Measurements from ENCODE around the gene FCN3. TPM values are rescaled to one million over a fixed set of nuclear protein-coding genes. Genes with fewer than 3 reads are reported as not detected.

Gene FCN3
- total and polyA plus RNA-seq, 10 of the 15 experiments (the other 5 are each of a cell fraction or from before 2014, with no cell fraction given), result 0.28 TPM; not detected in 9

DNA sequence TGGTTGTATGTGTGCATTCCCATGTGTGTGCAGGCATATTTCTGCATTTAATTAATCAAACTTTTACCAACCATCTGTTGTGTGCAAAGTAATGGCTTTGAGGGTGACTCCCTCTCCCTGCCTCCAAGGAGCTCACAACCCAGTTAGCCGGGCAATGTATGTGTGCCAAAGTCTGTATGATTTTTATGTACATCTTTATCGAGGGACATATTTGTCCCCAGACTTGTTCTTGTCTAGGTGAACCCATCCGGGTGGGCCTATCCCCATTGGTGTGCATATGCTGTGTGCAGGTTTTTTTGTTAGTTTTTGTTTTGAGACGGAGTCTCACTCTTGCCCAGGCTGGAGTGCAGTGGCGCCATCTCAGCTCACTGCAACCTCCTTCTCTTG, 31.0 kb downstream of the FCN3 start:
- Histone ChIP-seq H3K4me1 (ENCODE audit: control insufficient read depth, insufficient read depth, low read length) (peaks cover 33% of the 10 kb centered on the region), H4K20me1 (ENCODE audit: control insufficient read depth, insufficient read depth) (no peaks in the 10 kb centered on the region), H3K4me2 (ENCODE audit: control insufficient read depth, insufficient read depth) (peak overlapping the region; percentile 70), H2AFZ (ENCODE audit: control insufficient read depth, low read depth, low read length) (peak overlapping the region; percentile 58; the same call in 1 of the 2 replicates), H3K36me3 (ENCODE audit: control insufficient read depth in 2 of 2, insufficient read depth in 2 of 2, low read length in 1 of 2) (no peaks in the 10 kb centered on the region), H3K9ac (ENCODE audit: control insufficient read depth, insufficient read depth, low read length) (no peak overlapping the region; the same call in 1 of the 2 replicates), H3K27me3 (replicated peaks in 1 of 2; ENCODE audit: control insufficient read depth in 2 of 2, insufficient read depth in 2 of 2, low read length in 1 of 2) (no peaks in the 10 kb centered on the region), H3K4me3 (peak overlapping the region; percentile 72; the same call in 1 of the 2 replicates), H3K79me2 (ENCODE audit: control insufficient read depth, insufficient read depth, low read length) (peaks cover 5% of the 10 kb centered on the region), H3K9me3 (replicated peaks; ENCODE audit: control insufficient read depth, insufficient read depth, low read length) (no peaks in the 10 kb centered on the region), H3K27ac (ENCODE audit: control insufficient read depth, insufficient read depth) (peak overlapping the region; percentile 73)
- WGBS (ENCODE audit: insufficient coverage, insufficient replicate concordance, low lambda C conversion rate, missing lambda C conversion rate), result 3% methylated on average over 5 of the region's 5 CpGs
- RAD21 ChIA-PET (ENCODE audit: unreplicated experiment), result no interaction called here
- FAIRE-seq (no peak), DNase-seq (ENCODE audit: low read depth, low spot score) (no peak), ATAC-seq (no peak)
- in situ Hi-C loops (cut with MboI) (no loop called here), intact Hi-C loops (cut with micrococcal nuclease; ENCODE audit: unreplicated experiment) (no loop called here)
- POLR2A ChIA-PET, result interaction anchor here (1.2 to 1.5 kb wide), 2 partner anchors 21 to 22 kb away, joined by 6 to 8 read pairs; no protein-coding TSS in a partner anchor
- CTCF ChIA-PET, result interaction anchor here (0.7 to 3.5 kb wide), 8 partner anchors 11 to 58 kb away, joined by 3 to 23 read pairs (median 4); no protein-coding TSS in a partner anchor
- no TSS peak for BruUV-seq (replicated peaks)
- no peak for TF ChIP-seq TARDBP (IDR thresholded peaks at IDR 0.05; ENCODE audit: borderline replicate concordance)
- no peak for TF ChIP-seq IKZF1 (conservative IDR thresholded peaks at IDR 0.05)
- 0 out of 2 replicates have a peak, but pooled peaks have one; percentile 3 for TF ChIP-seq LARP7 (IDR thresholded peaks at IDR 0.05)
- no peak for TF ChIP-seq JUND (IDR thresholded peaks at IDR 0.05; ENCODE audit: low read depth, low read length)
- SMC1A ChIA-PET (ENCODE audit: uncharacterized antibody, unreplicated experiment), result interaction anchor here (1.1 kb wide), 1 partner anchor 44 kb away, joined by 3 read pairs; no protein-coding TSS in a partner anchor

DNA sequence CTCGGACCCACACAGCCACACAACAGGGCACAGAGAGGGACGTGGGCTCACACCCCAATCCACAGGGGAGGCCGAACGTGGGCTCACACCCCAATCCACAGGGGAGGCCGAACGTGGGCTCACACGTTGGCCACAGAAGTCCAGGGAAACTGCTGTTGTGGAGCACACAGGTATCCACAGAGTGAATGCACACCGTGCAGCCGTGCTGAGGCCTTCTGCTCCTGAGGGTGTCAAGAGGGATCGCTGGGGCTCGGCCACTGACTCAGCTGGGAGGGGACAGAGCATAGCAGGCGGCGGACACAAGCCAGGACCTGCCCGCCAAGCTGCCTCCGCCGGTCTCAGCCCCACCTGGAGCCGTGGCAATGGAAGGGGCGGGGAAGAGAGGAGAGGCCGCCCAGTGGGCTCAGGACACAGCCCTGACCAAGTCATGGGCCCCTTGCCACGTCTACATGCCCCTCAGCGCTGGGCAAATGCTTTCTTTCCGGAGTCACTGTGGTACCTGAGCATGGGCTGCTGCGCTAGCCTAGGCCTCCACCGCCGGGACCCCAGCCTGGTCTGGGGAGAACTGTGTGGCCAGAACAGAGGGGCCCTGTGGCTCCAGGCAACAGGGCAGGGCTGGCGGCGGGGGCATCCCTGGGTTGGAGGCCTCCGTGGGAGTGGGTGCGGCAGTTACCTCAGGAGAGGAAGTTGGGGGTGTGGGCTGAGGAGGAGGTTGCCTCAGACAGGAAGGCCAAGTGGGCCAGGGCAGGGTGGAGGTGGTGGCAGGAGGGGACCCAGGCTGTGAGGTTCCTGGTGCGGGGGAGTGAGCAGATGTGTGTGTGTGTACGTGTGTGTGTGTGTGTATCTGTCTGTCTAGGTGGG, 31.6 kb downstream of the FCN3 start:
- Histone ChIP-seq H3K4me1 (ENCODE audit: control insufficient read depth, insufficient read depth, low read length) (peaks cover 33% of the 10 kb centered on the region), H3K4me3 (peak overlapping the region; percentile 72), H3K9ac (ENCODE audit: control insufficient read depth, insufficient read depth, low read length) (peak overlapping the region; percentile 79), H2AFZ (ENCODE audit: control insufficient read depth, low read depth, low read length) (peak overlapping the region; percentile 74), H4K20me1 (ENCODE audit: control insufficient read depth, insufficient read depth) (no peaks in the 10 kb centered on the region), H3K4me2 (ENCODE audit: control insufficient read depth, insufficient read depth) (peak overlapping the region; percentile 70), H3K9me3 (replicated peaks; ENCODE audit: control insufficient read depth, insufficient read depth, low read length) (no peaks in the 10 kb centered on the region), H3K27me3 (replicated peaks in 1 of 2; ENCODE audit: control insufficient read depth in 2 of 2, insufficient read depth in 2 of 2, low read length in 1 of 2) (no peaks in the 10 kb centered on the region), H3K79me2 (ENCODE audit: control insufficient read depth, insufficient read depth, low read length) (peaks cover 5% of the 10 kb centered on the region), H3K27ac (ENCODE audit: control insufficient read depth, insufficient read depth) (peak overlapping the region; percentile 73), H3K36me3 (ENCODE audit: control insufficient read depth in 2 of 2, insufficient read depth in 2 of 2, low read length in 1 of 2) (no peaks in the 10 kb centered on the region)
- under 1% methylated on average over 31 of the region's 31 CpGs for WGBS (ENCODE audit: insufficient coverage, insufficient replicate concordance, low lambda C conversion rate, missing lambda C conversion rate)
- in situ Hi-C loops (cut with MboI) (no loop called here), intact Hi-C loops (cut with micrococcal nuclease; ENCODE audit: unreplicated experiment) (no loop called here)
- SMC1A ChIA-PET (ENCODE audit: uncharacterized antibody, unreplicated experiment), result interaction anchor here (1.0 to 1.5 kb wide), 4 partner anchors 22 to 214 kb away, joined by 3 to 6 read pairs (median 3); no protein-coding TSS in a partner anchor
- CTCF ChIA-PET, result interaction anchor here (0.7 to 3.5 kb wide), 10 partner anchors 10 to 214 kb away, joined by 3 to 23 read pairs (median 4); no protein-coding TSS in a partner anchor
- FAIRE-seq (peak; percentile 75), DNase-seq (ENCODE audit: low read depth, low spot score) (no peak), ATAC-seq (peak; percentile 58)
- RAD21 ChIA-PET (ENCODE audit: unreplicated experiment), result interaction anchor here (0.9 kb wide), 1 partner anchor 38 kb away, joined by 3 read pairs; no protein-coding TSS in a partner anchor
- POLR2A ChIA-PET, result interaction anchor here (1.3 to 2.2 kb wide), 3 partner anchors 20 to 23 kb away, joined by 4 to 8 read pairs (median 6); no protein-coding TSS in a partner anchor
- no TSS peak for BruUV-seq (replicated peaks)
- TF ChIP-seq, protein P1, sequence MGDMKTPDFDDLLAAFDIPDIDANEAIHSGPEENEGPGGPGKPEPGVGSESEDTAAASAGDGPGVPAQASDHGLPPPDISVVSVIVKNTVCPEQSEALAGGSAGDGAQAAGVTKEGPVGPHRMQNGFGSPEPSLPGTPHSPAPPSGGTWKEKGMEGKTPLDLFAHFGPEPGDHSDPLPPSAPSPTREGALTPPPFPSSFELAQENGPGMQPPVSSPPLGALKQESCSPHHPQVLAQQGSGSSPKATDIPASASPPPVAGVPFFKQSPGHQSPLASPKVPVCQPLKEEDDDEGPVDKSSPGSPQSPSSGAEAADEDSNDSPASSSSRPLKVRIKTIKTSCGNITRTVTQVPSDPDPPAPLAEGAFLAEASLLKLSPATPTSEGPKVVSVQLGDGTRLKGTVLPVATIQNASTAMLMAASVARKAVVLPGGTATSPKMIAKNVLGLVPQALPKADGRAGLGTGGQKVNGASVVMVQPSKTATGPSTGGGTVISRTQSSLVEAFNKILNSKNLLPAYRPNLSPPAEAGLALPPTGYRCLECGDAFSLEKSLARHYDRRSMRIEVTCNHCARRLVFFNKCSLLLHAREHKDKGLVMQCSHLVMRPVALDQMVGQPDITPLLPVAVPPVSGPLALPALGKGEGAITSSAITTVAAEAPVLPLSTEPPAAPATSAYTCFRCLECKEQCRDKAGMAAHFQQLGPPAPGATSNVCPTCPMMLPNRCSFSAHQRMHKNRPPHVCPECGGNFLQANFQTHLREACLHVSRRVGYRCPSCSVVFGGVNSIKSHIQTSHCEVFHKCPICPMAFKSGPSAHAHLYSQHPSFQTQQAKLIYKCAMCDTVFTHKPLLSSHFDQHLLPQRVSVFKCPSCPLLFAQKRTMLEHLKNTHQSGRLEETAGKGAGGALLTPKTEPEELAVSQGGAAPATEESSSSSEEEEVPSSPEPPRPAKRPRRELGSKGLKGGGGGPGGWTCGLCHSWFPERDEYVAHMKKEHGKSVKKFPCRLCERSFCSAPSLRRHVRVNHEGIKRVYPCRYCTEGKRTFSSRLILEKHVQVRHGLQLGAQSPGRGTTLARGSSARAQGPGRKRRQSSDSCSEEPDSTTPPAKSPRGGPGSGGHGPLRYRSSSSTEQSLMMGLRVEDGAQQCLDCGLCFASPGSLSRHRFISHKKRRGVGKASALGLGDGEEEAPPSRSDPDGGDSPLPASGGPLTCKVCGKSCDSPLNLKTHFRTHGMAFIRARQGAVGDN (IDR thresholded peaks at IDR 0.05), result no peak
- 0 out of 2 replicates have a peak, but pooled peaks have one; percentile 35 for TF ChIP-seq NBN (IDR thresholded peaks at IDR 0.05)
- TF ChIP-seq, protein P2, sequence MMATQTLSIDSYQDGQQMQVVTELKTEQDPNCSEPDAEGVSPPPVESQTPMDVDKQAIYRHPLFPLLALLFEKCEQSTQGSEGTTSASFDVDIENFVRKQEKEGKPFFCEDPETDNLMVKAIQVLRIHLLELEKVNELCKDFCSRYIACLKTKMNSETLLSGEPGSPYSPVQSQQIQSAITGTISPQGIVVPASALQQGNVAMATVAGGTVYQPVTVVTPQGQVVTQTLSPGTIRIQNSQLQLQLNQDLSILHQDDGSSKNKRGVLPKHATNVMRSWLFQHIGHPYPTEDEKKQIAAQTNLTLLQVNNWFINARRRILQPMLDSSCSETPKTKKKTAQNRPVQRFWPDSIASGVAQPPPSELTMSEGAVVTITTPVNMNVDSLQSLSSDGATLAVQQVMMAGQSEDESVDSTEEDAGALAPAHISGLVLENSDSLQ (IDR thresholded peaks at IDR 0.05), result peak; percentile 20
- 0 out of 2 replicates have a peak, but pooled peaks have one; percentile 9 for TF ChIP-seq LARP7 (IDR thresholded peaks at IDR 0.05)
- TF ChIP-seq SREBF2 (IDR thresholded peaks at IDR 0.05; ENCODE audit: low read length), result no peak
- no peak for TF ChIP-seq EED (IDR thresholded peaks at IDR 0.05; ENCODE audit: low read depth)
- 0 out of 2 replicates have a peak, but pooled peaks have one; percentile 53 for TF ChIP-seq TCF3 (IDR thresholded peaks at IDR 0.05; ENCODE audit: borderline replicate concordance, insufficient read depth, low read depth, low read length)

Data from GM12878 (cell line).